Astrocyte (in vitro differentiated cells and primary cell): ENCODE measurements around the gene LAMB4. TPM values are rescaled to one million over a fixed set of nuclear protein-coding genes. Genes with fewer than 3 reads are reported as not detected.

ENCODE experiments used
- DNase-seq: peaks from one replicate; pipeline ENCODE4 v3.0.0-alpha.2; 2010; ENCODE audit warnings: low read depth
- FAIRE-seq: peaks from 2 replicates; lab custom pipeline; 2011; peaks lifted over from hg19 to GRCh38; lab: Jason Lieb, UNC
- H2AFZ ChIP-seq: 2 replicates; pipeline ENCODE4 v1.6.0; 2012; ENCODE audit warnings: low read depth, low read length, inconsistent platforms
- H3K27ac ChIP-seq: 2 replicates; pipeline ENCODE4 v1.5.1; 2011; ENCODE audit warnings: low read depth, low read length, inconsistent platforms
- H3K27me3 ChIP-seq: 2 replicates; pipeline ENCODE4 v1.6.0; 2011; ENCODE audit warnings: low read length, inconsistent platforms; ENCODE audit not compliant: insufficient read depth
- H3K36me3 ChIP-seq: 2 replicates; pipeline ENCODE4 v1.5.1; 2011; ENCODE audit warnings: low read length, inconsistent platforms; ENCODE audit not compliant: insufficient read depth
- H3K4me1 ChIP-seq: 2 replicates; pipeline ENCODE4 v1.5.1; 2011; ENCODE audit warnings: low read length, inconsistent platforms; ENCODE audit not compliant: insufficient read depth
- H3K4me2 ChIP-seq: 2 replicates; pipeline ENCODE4 v1.6.0; 2012; ENCODE audit warnings: low read length, inconsistent platforms
- H3K4me3 ChIP-seq: 2 replicates; pipeline ENCODE4 v1.5.1; 2011; ENCODE audit warnings: low read depth, mild to moderate bottlenecking, low read length, inconsistent platforms; ENCODE audit not compliant: insufficient read depth
- H3K79me2 ChIP-seq: 2 replicates; pipeline ENCODE4 v1.6.0; 2012; ENCODE audit warnings: mild to moderate bottlenecking, low read length, inconsistent platforms; ENCODE audit not compliant: insufficient read depth
- H3K9ac ChIP-seq: 2 replicates; pipeline ENCODE4 v1.6.0; 2012; ENCODE audit warnings: mild to moderate bottlenecking, low read length, inconsistent platforms
- H3K9me3 ChIP-seq: 2 replicates; pipeline ENCODE4 v1.5.1; 2012; ENCODE audit warnings: low read depth, mild to moderate bottlenecking, low read length, inconsistent platforms; ENCODE audit not compliant: insufficient read depth
- H4K20me1 ChIP-seq: 2 replicates; pipeline ENCODE4 v1.6.0; 2012; ENCODE audit warnings: low read length, inconsistent platforms; ENCODE audit not compliant: insufficient read depth
- H3K27ac Mint-ChIP-seq: one replicate; pipeline ENCODE4 v1.8.0; 2021; ENCODE audit warnings: mild to moderate bottlenecking, mixed read lengths; ENCODE audit not compliant: unreplicated experiment
- H3K27me3 Mint-ChIP-seq: one replicate; pipeline ENCODE4 v1.8.0; 2021; ENCODE audit warnings: low read depth, mixed read lengths; ENCODE audit not compliant: unreplicated experiment
- H3K36me3 Mint-ChIP-seq: one replicate; pipeline ENCODE4 v1.8.0; 2021; ENCODE audit warnings: low read depth, mixed read lengths; ENCODE audit not compliant: unreplicated experiment
- H3K4me1 Mint-ChIP-seq: one replicate; pipeline ENCODE4 v1.8.0; 2021; ENCODE audit warnings: low read depth, mixed read lengths; ENCODE audit not compliant: unreplicated experiment
- H3K4me3 Mint-ChIP-seq: one replicate; pipeline ENCODE4 v1.8.0; 2021; ENCODE audit warnings: mild to moderate bottlenecking, moderate library complexity, mixed read lengths; ENCODE audit not compliant: unreplicated experiment
- H3K9me3 Mint-ChIP-seq: one replicate; pipeline ENCODE4 v1.8.0; 2021; ENCODE audit warnings: mild to moderate bottlenecking, mixed read lengths; ENCODE audit not compliant: unreplicated experiment
- EZH2 ChIP-seq: IDR thresholded peaks from 2 replicates; pipeline ENCODE4 v1.6.1; 2012; ENCODE audit warnings: mild to moderate bottlenecking, low read length, inconsistent platforms; ENCODE audit not compliant: insufficient read depth
- total RNA-seq: library from RNA; stranded (reverse); gene quantifications from 2 replicates; pipeline ENCODE4 v1.2.1, GENCODE V29; 2021
- TF ChIP-seq, protein P1 (sequence below): IDR thresholded peaks from 2 replicates; pipeline ENCODE4 v1.5.1; 2011; ENCODE audit warnings: low read depth, mild to moderate bottlenecking, inconsistent platforms, low read length, moderate library complexity; ENCODE audit not compliant: insufficient read depth

LAMB4 gene
- total RNA-seq, 1 donor from 2014 or later, result 0.16 TPM

DNA sequence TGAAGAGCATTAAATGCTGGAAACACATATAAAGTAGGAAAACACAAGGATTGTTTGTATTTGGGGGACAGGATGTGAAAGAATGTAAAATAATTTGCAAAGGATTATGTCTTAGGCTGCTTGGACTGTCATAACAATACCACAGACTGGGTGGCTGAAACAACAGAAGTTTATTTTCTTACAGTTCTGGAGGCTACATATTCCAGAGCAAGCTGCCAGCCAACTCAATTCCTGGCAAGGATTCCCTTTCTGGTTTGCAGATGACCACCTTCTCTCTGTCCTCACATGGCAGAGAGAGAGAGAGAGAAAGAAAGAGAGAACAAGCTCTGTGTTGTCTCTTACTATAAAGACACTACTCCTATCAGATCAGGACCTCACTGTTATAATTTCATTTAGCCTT lies 8.8 kb upstream of the LAMB4 start:
- FAIRE-seq (no peak), DNase-seq (no peak)
- Mint-ChIP-seq H3K36me3 (no peaks in the 10 kb centered on the region), H3K27ac (no peak overlapping the region), H3K4me1 (peaks cover 17% of the 10 kb centered on the region), H3K27me3 (peaks cover 13% of the 10 kb centered on the region), H3K4me3 (no peak overlapping the region), H3K9me3 (no peaks in the 10 kb centered on the region)
- H3K4me3 ChIP-seq, result no peak overlapping the region
- H2AFZ ChIP-seq, result no peak overlapping the region
- H3K79me2 ChIP-seq, result no peaks in the 10 kb centered on the region
- TF ChIP-seq EZH2, result no peak
- TF ChIP-seq, protein P1, sequence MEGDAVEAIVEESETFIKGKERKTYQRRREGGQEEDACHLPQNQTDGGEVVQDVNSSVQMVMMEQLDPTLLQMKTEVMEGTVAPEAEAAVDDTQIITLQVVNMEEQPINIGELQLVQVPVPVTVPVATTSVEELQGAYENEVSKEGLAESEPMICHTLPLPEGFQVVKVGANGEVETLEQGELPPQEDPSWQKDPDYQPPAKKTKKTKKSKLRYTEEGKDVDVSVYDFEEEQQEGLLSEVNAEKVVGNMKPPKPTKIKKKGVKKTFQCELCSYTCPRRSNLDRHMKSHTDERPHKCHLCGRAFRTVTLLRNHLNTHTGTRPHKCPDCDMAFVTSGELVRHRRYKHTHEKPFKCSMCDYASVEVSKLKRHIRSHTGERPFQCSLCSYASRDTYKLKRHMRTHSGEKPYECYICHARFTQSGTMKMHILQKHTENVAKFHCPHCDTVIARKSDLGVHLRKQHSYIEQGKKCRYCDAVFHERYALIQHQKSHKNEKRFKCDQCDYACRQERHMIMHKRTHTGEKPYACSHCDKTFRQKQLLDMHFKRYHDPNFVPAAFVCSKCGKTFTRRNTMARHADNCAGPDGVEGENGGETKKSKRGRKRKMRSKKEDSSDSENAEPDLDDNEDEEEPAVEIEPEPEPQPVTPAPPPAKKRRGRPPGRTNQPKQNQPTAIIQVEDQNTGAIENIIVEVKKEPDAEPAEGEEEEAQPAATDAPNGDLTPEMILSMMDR, result no peak
- no peak overlapping the region for H3K27ac ChIP-seq
- H4K20me1 ChIP-seq, result no peaks in the 10 kb centered on the region
- no peak overlapping the region for H3K4me2 ChIP-seq
- no peaks in the 10 kb centered on the region for H3K27me3 ChIP-seq
- peaks cover 4% of the 10 kb centered on the region for H3K9me3 ChIP-seq
- no peaks in the 10 kb centered on the region for H3K36me3 ChIP-seq
- H3K9ac ChIP-seq, result no peak overlapping the region
- peaks cover 5% of the 10 kb centered on the region for H3K4me1 ChIP-seq

DNA sequence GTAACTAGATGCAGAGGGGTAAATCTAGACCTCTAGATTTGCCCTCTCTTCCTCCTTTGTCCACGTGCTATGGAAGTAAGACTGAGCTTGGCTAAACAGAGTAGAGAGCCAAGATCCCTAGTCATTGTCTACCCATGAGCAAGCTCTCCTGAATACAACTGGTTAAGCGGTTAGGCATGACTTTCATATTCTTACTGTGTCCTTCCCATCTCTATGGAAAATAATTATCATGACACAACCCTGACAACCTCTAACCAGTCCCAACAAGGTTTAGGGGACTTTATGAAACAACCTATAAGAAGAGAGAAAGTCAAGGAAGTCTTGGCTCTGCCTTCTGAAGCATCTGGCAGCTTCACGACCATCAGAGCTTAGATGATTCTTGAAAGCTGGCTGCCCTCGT lies 7.8 kb upstream of the LAMB4 start:
- Histone ChIP-seq H3K4me2 (no peak overlapping the region), H4K20me1 (no peaks in the 10 kb centered on the region), H3K9me3 (peaks cover 4% of the 10 kb centered on the region), H2AFZ (no peak overlapping the region), H3K27me3 (no peaks in the 10 kb centered on the region), H3K9ac (no peak overlapping the region), H3K79me2 (no peaks in the 10 kb centered on the region), H3K36me3 (no peaks in the 10 kb centered on the region), H3K4me3 (no peak overlapping the region), H3K4me1 (peaks cover 6% of the 10 kb centered on the region), H3K27ac (no peak overlapping the region)
- no peak for DNase-seq
- no peak overlapping the region for H3K27ac Mint-ChIP-seq
- H3K9me3 Mint-ChIP-seq, result no peaks in the 10 kb centered on the region
- H3K36me3 Mint-ChIP-seq, result no peaks in the 10 kb centered on the region
- H3K4me3 Mint-ChIP-seq, result no peak overlapping the region
- peak; percentile 13 for FAIRE-seq
- peaks cover 13% of the 10 kb centered on the region for H3K27me3 Mint-ChIP-seq
- TF ChIP-seq, protein P1, result no peak
- TF ChIP-seq EZH2, result no peak
- peaks cover 18% of the 10 kb centered on the region for H3K4me1 Mint-ChIP-seq

DNA sequence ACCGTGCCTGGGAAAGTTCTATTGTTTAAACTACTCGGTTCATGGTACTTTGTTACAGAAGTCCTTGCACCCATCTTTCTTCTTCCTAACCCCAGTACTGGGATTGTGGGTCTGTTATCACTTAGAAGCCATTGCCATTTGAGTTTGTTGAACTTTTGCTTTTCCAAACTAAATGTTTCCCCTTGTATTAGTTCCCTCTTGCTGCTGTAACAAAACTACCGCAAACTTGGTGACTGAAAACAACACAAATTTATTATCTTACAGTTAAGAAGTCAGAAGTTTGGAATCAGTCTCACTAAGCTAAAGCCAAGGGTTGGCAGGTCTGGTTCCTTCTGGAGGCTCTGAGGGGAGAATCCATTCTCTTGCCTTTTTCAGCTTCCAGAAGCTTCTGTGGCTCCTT lies 6.9 kb upstream of the LAMB4 start:
- Mint-ChIP-seq H3K27me3 (peaks cover 13% of the 10 kb centered on the region), H3K4me3 (no peak overlapping the region), H3K9me3 (no peaks in the 10 kb centered on the region), H3K4me1 (peaks cover 26% of the 10 kb centered on the region), H3K27ac (no peak overlapping the region), H3K36me3 (no peaks in the 10 kb centered on the region)
- no peaks in the 10 kb centered on the region for H3K79me2 ChIP-seq
- H3K9ac ChIP-seq, result no peak overlapping the region
- H4K20me1 ChIP-seq, result no peaks in the 10 kb centered on the region
- H3K27ac ChIP-seq, result no peak overlapping the region
- TF ChIP-seq EZH2, result no peak
- TF ChIP-seq, protein P1, result no peak
- DNase-seq (no peak), FAIRE-seq (no peak)
- no peak overlapping the region for H3K4me2 ChIP-seq
- peaks cover 13% of the 10 kb centered on the region for H3K4me1 ChIP-seq
- H3K36me3 ChIP-seq, result no peaks in the 10 kb centered on the region
- no peak overlapping the region for H2AFZ ChIP-seq
- no peaks in the 10 kb centered on the region for H3K27me3 ChIP-seq
- H3K4me3 ChIP-seq, result no peak overlapping the region
- peaks cover 4% of the 10 kb centered on the region for H3K9me3 ChIP-seq
